Stimulated activated naive CD8-positive, alpha-beta T cell treated with anti-CD3 and anti-CD28 coated beads, Interleukin-15, Interleukin-2, amounts not matched to agents 100 U/mL and 50 U/mL, for 24 hours (primary cell): Measurements from ENCODE around the gene TMEM259.
"Not testable (repeated sequence)": the region's sequence is repeated elsewhere in the genome, so short reads cannot be mapped to it uniquely, and the experiment has no call there.

Experiments used
- ATAC-seq: fragments of 150-1000 bp; cut with Tn5 transposase; one replicate; pipeline ENCODE4 v1.10.0; 2021
- DNase-seq: peaks from one replicate; pipeline ENCODE4 v3.0.0; 2021

The TMEM259 gene

GRCh38 chr19:1039646-1040475 is 18.9 kb upstream of the TMEM259 start, which contains the start of gene ABCA7:
Gene ABCA7, plus strand, starts transcription at chr19:1040107. Its CDS starts 1,255 bp downstream, at chr19:1041362.
- peak; percentile 97 for ATAC-seq
- DNase-seq, result peak; percentile 100

GRCh38 chr19:1038978-1039645 is 18.2 kb upstream of the TMEM259 start:
- ATAC-seq, result no peak
- no peak for DNase-seq

GRCh38 chr19:1037621-1038064 is 16.7 kb upstream of the TMEM259 start:
- ATAC-seq (no peak), DNase-seq (no peak)

DNA sequence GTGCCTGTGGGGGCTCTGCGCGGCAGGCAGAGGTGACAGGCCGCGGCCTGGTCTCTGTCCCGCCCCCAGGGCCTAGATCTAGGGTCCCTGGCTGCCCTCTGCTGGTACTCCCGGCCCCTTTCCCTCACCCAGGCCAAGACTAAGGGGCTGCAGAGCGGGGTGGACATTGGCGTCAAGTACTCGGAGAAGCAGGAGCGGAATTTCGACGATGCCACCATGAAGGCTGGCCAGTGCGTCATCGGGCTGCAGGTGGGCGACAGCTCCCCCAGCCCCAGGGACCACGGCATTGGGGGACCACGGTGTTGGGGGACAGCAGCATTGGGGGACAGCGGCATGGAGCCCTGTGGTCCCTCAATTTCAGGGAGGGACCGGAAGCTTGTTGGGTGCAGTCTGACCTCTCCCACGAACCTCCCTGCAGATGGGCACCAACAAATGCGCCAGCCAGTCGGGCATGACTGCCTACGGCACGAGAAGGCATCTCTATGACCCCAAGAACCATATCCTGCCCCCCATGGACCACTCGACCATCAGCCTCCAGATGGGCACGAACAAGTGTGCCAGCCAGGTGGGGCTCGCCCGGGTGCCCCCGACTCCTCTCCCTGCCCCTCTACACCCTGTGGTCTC is 15.2 kb upstream of the TMEM259 start:
- DNase-seq, result no peak
- ATAC-seq, result no peak

DNA sequence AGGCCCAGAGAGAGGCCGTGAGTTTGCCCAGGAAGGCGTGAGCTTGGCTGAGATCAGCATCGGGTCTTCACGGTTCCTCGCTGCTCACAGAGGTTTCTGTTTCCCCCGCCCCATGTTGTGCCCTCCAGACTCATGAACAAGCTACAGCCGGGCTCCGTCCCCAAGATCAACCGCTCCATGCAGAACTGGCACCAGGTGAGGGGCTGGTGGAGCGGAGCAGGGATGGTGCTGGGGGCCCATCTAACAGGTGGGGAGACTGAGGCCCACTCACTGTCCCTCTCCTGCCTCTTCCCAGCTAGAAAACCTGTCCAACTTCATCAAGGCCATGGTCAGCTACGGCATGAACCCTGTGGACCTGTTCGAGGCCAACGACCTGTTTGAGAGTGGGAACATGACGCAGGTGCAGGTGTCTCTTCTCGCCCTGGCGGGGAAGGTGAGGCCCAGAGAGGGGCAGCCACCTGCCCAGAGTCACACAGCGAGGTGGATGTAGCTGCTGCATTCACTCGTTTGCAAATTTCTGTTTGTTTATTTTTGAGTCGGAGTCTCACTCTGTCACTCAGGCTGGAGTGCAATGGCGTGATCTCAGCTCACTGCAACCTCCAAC is 11.4 kb upstream of the TMEM259 start:
- no peak for ATAC-seq
- DNase-seq, result no peak

DNA sequence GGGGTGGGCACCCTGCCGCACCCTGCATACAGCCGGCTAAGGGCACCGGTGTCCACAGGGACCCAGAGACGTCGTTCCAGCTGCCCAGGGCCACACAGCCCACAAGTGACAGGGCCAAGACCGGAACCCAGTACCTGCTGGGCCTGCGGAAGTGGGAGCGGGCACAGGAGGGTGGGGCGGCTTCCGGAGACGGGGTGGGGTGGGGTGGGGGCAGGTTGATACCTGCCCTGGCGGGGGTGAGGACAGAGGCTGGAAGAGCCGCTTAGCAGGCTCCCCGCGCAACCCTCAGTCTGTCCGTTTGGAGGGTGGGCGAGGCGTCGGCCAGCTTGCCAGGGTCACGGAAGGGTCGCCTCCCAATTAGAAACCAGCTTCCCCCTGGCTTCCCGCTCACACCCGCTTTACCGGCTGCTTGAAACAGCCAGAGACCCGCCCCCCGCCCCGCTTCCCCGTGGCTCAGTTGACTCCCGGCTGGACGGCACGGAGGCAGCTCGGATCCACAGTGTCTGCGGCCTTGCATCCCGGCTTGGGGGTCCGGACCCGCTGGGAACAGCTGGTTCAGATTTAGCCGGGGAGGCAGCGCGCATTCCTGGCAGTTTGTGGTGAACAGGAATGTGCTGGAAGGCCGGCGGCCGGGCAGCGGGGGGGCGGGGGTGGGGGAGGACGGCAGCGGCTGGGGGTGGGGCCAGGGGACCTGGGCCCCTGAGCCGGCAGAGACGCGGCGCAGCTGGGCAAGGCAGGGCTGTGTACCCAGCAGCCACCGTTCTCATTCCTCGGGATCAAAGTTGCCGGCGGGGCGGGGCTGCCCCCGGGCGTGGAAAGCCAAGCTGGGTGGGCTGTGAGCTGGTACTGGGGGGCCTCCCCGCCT is 7.4 kb upstream of the TMEM259 start:
- DNase-seq, result peak; percentile 62
- peak; percentile 40 for ATAC-seq

DNA sequence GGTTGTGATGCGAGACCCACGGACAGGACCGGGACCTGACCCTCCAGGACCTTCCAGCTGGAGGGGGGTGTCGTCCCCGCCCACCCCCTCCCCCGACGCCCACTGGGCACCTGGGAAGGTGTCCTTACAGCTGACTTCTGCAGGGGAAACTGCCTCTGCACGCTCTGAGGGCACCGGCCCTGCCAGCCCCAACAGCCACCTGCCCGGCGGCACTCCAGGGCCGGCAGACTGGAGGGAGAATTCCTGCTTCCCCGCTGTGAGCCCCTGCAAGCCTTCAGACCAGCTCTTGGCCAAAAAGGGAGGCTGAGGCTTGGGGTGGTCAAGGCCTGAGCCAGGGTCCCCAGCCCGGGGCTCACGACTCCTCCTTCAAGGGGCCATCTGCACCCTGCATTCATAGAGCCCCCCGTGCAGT is 6.7 kb upstream of the TMEM259 start:
- DNase-seq, result no peak
- ATAC-seq, result no peak

DNA sequence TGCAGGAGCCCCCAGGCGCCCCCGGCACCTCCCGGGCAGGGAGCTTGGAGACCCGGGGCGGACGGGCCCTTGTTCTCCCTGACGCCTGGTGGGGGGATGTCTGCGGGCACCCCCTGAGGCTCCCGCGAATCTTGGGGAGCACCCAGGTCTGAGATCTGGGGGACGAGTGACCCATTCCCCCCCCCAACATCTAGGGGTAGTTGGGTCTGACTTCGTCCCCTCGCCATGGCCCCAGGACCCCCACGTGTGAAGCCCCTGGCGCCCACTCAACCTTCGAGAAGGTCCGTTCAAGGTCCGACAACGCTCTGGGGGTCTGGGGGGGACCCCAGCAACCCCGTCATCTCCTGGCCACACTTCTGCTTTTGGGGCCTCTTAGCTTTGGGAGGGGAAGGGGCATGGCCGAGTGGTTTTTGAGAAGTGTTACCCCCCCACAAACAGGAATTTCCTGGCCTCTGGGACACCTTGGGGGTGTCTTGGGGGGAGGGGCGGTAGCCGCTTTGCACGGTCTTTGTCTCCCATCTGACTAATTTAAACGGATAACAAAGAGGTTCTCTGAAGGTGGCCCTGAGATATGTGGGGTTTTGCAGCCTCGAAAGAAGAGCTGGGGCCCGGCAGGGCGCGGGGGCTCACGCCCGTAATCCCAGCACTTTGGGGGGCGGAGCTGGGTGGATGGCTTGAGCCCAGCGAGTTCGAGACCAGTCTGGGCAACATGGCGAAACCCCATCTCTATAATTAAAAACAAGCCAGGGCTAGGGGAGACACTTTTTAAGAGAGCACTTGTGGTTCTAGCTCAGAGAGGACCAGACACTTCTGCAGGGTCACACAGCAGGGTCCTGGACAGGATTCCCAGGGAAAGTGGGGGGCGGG is 6.1 kb upstream of the TMEM259 start:
- ATAC-seq (peak; percentile 20), DNase-seq (peak; percentile 56)

- DNase-seq, result peak; percentile 81
- peak; percentile 66 for ATAC-seq
Measured at GRCh38 chr19:1025960-1026782, 5.2 kb upstream of the TMEM259 start, which contains the start of gene CNN2. Gene CNN2, plus strand, starts transcription at chr19:1026608. Its CDS starts 54 bp downstream, at chr19:1026662.

GRCh38 chr19:1025080-1025479 is 4.2 kb upstream of the TMEM259 start:
- ATAC-seq, DNase-seq: not testable (repeated sequence)

- not testable (repeated sequence) for DNase-seq, ATAC-seq
Measured at GRCh38 chr19:1023883-1024188, 2.9 kb upstream of the TMEM259 start.

- ATAC-seq (no peak), DNase-seq (peak; percentile 40)
Measured at GRCh38 chr19:1019980-1020867, 699 bp downstream of the TMEM259 start.

- ATAC-seq (no peak), DNase-seq (no peak)
Measured at GRCh38 chr19:1019616-1019961, 1.3 kb downstream of the TMEM259 start.

DNA sequence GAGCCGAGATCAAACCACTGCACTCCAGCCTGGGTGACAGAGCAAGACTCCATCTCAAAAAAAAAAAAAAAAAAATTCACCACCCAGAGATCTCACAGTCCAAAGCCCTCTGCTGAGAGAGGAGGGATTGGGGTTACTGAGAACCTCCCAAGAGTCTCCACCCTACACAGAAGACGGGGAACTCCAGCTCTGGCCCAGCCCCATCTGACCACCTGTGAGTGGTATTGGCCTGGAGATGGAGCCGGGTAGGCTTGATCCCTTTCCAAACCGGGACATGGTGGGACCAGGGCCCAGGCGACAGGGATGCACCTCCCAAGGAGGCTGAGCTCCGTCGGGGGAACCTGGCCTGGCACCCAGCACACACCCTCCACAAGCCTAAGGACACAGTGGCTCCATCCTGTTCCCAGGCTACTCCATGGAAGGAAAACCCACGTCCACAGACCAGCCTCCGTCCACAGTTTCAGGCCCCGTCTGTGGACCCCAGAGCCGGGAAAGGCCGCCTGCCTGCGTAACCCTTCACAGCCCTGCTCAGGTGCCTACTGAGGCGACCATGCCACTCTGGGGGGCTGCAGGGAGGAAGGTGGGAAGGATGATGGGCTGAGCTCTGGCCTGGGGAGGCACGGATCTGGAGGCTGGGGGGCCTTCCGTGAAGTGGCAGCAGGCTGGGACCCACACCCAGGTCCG is 1.8 kb downstream of the TMEM259 start:
- no peak for ATAC-seq
- no peak for DNase-seq

- no peak for ATAC-seq
- DNase-seq, result no peak
Measured at GRCh38 chr19:1018393-1018792, 2.5 kb downstream of the TMEM259 start.

DNA sequence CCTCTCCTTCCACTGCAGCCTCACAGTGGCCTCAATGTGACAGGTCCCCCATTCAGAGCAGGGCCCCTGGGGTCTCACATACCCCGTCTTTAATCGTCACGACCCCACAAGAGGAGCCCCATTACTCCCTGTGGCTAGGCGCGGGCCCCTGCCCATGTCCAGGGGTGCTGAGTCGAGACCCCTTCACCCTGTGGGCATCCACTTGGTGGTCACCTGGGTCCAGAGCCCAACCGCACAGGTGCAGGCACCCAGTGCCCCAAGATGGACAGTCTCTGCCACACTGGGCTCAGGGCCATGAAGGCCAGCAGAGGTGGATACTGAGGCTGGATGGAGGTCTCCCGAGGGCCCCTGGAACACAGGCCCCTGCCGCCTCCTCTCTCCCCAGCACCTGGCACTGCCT is 3.0 kb downstream of the TMEM259 start:
- no peak for ATAC-seq
- no peak for DNase-seq

DNA sequence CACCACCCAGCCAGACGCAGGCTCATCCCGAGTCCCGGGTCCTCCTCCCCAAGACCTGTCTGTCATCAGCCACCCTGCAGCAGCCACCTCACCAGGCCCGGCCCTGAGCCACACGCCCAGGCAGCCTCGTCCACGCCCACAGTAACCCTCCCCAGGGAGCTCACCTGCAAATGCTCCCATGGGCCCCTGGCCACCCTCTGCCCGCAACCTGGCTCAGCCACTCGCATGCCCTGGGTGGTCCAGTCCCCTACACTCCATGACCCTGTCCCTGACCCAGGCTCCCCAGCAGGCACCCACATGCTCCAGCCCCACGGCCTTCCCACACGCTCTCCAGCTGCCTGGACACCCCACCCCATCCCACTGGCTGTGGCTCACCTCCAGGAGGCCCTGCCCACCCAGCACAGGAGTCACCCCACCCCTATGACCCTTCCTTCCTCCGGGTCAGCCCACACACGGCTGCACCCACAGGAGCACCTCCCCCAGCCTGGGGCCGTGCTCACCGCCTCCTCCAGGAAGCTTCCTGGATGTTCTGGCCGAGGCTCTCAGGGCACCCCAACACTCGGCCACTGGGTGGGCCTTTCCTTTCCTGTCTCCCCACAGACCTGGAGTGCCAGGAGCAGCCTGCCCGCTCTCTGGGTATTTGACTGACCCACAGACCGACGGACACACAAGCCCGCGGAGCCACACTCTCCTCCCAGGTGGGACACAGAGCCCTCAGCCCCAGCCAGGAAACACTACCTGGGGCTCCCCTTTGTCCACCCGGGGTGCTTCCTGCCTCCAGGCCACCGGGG is 3.6 kb downstream of the TMEM259 start:
- DNase-seq, result no peak
- ATAC-seq, result no peak
